Measurements from ENCODE around the gene SP1. TPM values are rescaled to one million over a fixed set of nuclear protein-coding genes. Genes with fewer than 3 reads are reported as not detected.
A peak's percentile ranks its signal among the peaks of the same experiment; 100 is the strongest.

SP1 gene
- total and polyA plus RNA-seq, 9 of the 15 experiments (the other 6 are each of a cell fraction or from before 2014, with no cell fraction given): 8.0 to 65.5 (median 41.6) TPM

DNA sequence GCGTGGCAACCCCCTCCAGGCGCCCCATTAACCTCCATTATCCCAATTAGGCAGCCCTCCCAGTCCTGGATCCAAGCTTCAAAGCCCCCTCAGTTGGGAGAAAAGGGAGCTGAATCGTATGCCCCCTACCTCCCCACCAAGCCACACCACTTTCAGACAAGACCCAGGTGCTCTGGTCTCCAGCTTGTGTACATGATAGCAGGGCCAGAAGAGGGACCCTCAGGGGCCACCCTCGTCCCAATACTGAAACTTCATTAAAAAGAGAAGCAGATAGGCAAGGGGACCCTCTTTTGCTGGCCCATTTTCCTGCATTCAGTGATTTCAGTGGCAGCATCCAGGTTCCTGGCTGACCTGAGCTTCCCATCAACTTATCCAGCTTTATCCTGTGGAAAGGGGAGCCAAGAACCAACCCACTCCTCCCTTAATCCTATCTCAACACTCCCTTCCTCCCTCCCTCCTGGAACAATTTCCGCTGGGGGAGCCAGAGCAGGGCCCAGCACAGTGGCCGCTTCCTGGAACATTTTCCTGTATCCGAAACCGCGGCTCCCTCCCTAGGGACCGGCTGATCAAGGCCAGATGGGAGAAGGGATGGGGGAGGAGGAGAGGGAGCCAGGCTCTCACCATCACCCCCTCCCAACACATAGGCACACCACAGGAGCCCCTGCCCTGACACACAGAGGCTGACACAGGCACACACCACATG lies 34.3 kb upstream of the SP1 start:
- Histone ChIP-seq H3K79me2 (ENCODE audit: control insufficient read depth, insufficient read depth, low read length) (no peaks in the 10 kb centered on the region), H3K9ac (ENCODE audit: insufficient read depth in 1 of 2, low read depth in 2 of 2, low read length in 2 of 2) (peak overlapping the region; percentile 43 to 95; a peak in 2 of 4 replicates), H3K36me3 (ENCODE audit: control insufficient read depth, insufficient read depth, low read length) (no peaks in the 10 kb centered on the region), H3K4me3 (peak overlapping the region; percentile 48), H3K9me3 (replicated peaks; ENCODE audit: control insufficient read depth, insufficient read depth, low read depth, low read length) (no peaks in the 10 kb centered on the region), H3K4me1 (replicated peaks in 1 of 2; ENCODE audit: control insufficient read depth in 2 of 2, insufficient read depth in 2 of 2, low read length in 2 of 2) (peaks cover 7 to 17% of the 10 kb centered on the region in 2 experiments; a peak in 4 of 5 replicates), H3K27me3 (ENCODE audit: control insufficient read depth in 2 of 2, insufficient read depth in 2 of 2, low read length in 2 of 2) (no peaks in the 10 kb centered on the region), H3K27ac (ENCODE audit: extremely low read depth, low read depth, low read length) (no peak overlapping the region), H2AFZ (ENCODE audit: low read depth, low read length) (peak overlapping the region; percentile 58), H3K4me2 (ENCODE audit: insufficient read depth, low read length) (peak overlapping the region; percentile 87), H4K20me1 (replicated peaks; ENCODE audit: control insufficient read depth, insufficient read depth, low read length) (no peaks in the 10 kb centered on the region), H3K9me1 (ENCODE audit: control insufficient read depth, insufficient read depth, low read length) (no peaks in the 10 kb centered on the region)
- ATAC-seq (no peak; the same call in 2 of the 3 replicates), DNase-seq (ENCODE audit: extremely low read depth in 1 of 4, low spot score in 3 of 4) (no peak), FAIRE-seq (no peak)
- 7% methylated on average over 4 of the region's 10 CpGs for WGBS (ENCODE audit: insufficient coverage, low coverage, missing lambda C conversion rate)
- BruUV-seq (replicated peaks): no TSS peak
- intact Hi-C loops (cut with micrococcal nuclease): loop anchor here (1.0 kb wide), 1 partner anchor 21 kb away; no protein-coding TSS in a partner anchor
- POLR2A ChIA-PET: interaction anchor here (0.8 to 2.1 kb wide), 9 partner anchors 11 to 172 kb away, joined by 3 to 12 read pairs (median 4); partner anchors contain the start of genes AAAS and TARBP2
- in situ Hi-C loops (cut with MboI): no loop called here
- CTCF ChIA-PET (ENCODE audit: low intra/inter-chr PET ratio): interaction anchor here (0.6 to 1.7 kb wide), 6 partner anchors 18 to 299 kb away, joined by 3 to 11 read pairs (median 4); no protein-coding TSS in a partner anchor
- TF ChIP-seq ZNF785 (CRISPR knock-in tag; IDR thresholded peaks at IDR 0.05): no peak
- TF ChIP-seq, protein P1, sequence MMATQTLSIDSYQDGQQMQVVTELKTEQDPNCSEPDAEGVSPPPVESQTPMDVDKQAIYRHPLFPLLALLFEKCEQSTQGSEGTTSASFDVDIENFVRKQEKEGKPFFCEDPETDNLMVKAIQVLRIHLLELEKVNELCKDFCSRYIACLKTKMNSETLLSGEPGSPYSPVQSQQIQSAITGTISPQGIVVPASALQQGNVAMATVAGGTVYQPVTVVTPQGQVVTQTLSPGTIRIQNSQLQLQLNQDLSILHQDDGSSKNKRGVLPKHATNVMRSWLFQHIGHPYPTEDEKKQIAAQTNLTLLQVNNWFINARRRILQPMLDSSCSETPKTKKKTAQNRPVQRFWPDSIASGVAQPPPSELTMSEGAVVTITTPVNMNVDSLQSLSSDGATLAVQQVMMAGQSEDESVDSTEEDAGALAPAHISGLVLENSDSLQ (IDR thresholded peaks at IDR 0.05): no peak
- no peak for TF ChIP-seq NCOA4 (IDR thresholded peaks at IDR 0.05; ENCODE audit: partially characterized antibody)
- TF ChIP-seq CBFA2T3 (IDR thresholded peaks at IDR 0.05): 0 out of 2 replicates have a peak, but pooled peaks have one; percentile 0
- no peak for TF ChIP-seq POLR2B (IDR thresholded peaks at IDR 0.05; ENCODE audit: low read depth, partially characterized antibody)
- TF ChIP-seq SMAD1 (IDR thresholded peaks at IDR 0.05; ENCODE audit: low read depth, low read length, partially characterized antibody): no peak
- TF ChIP-seq, protein P2, sequence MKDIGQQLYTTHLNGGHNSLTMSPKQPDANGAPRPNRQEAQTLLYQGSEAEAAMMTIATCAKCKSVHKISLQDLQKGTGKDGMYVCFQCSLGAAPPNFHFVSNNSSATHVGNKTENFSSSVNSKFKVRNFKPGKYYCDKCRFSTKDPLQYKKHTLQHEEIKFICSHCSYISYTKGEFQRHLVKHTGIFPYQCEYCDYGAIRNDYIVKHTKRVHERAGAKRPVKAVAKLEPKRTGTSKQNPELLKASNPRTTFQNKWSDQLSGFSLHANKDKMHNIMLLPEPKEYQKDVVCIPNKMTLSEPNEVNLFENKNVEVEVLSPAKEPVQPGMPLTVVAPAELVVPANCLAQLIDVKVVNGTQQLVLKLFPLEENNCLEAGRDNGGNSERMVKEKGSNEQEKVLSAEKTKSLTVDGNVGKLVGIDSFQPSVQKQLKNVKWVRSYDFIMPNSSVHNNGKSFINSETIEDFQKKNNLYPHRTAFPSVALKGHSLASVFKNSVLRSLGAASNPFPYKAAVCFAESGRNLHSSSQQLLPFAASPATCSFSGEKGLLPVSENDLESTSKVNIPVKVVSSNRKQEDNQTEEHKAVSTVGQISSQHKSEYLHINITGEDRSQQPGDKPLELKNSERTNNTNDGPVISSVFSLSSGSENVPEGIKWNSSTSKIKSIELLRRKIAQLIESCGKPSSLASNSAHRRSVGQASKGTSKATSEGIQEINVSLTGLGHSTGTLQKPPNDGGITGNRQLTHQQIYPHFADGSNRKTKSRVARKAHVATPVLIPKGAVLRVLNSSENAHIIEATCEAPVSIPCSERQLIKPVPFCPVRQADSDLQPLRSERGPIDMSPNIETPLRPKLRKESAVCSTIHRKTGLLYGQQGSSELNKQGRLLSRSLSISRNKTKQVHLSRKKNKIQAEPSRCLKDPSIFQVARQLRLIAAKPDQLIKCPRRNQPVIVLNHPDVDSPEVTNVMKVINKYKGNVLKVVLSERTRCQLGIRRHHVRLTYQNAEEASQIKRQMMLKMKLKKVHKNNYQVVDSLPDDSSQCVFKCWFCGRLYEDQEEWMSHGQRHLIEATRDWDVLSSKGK (CRISPR knock-in tag; IDR thresholded peaks at IDR 0.05): no peak
- TF ChIP-seq ZNF584 (CRISPR knock-in tag; IDR thresholded peaks at IDR 0.05; ENCODE audit: low read depth): no peak
- no peak for TF ChIP-seq ZNF217 (CRISPR knock-in tag; IDR thresholded peaks at IDR 0.05)
